DOHH2 (cell line): ENCODE results near the gene TMEM123.

Source experiments
- H3F3A ChIP-seq: fragments of 200-600 bp; sonication (generic), shearing (Covaris generic); 2 replicates; pipeline ENCODE4 v1.6.0; 2016; ENCODE audit warnings: antibody characterized with exemption, mild to moderate bottlenecking; ENCODE audit not compliant: control insufficient read depth, insufficient read depth
- H3K27ac ChIP-seq: fragments of 200-600 bp; sonication (generic); 2 replicates; pipeline ENCODE4 v1.5.1; 2014; ENCODE audit warnings: low read depth, mild to moderate bottlenecking, low read length, moderate library complexity
- H3K27me3 ChIP-seq: fragments of 200-600 bp; sonication (generic); 2 replicates; pipeline ENCODE4 v1.6.1; 2014; ENCODE audit warnings: mild to moderate bottlenecking, low read length, mixed read lengths; ENCODE audit not compliant: control insufficient read depth
- H3K36me3 ChIP-seq: fragments of 200-600 bp; sonication (generic); 2 replicates; pipeline ENCODE4 v1.6.1; 2014; ENCODE audit warnings: mild to moderate bottlenecking, low read length, moderate library complexity, mixed read lengths; ENCODE audit not compliant: control insufficient read depth
- H3K4me1 ChIP-seq: fragments of 200-600 bp; sonication (generic); 2 replicates; pipeline ENCODE4 v1.6.1; 2014; ENCODE audit warnings: mild to moderate bottlenecking, low read length, mixed read lengths; ENCODE audit not compliant: control insufficient read depth
- H3K4me2 ChIP-seq: fragments of 200-600 bp; sonication (generic); 2 replicates; pipeline ENCODE4 v1.6.0; 2014; ENCODE audit warnings: mild to moderate bottlenecking, low read length, moderate library complexity
- H3K4me3 ChIP-seq: fragments of 200-600 bp; sonication (generic); 2 replicates; pipeline ENCODE4 v1.5.1; 2014; ENCODE audit warnings: mild to moderate bottlenecking, low read length, mixed read lengths
- H3K79me2 ChIP-seq: fragments of 200-600 bp; sonication (generic); 2 replicates; pipeline ENCODE4 v1.6.1; 2014; ENCODE audit warnings: mild to moderate bottlenecking, low read length, mixed read lengths; ENCODE audit not compliant: control insufficient read depth
- H3K9me2 ChIP-seq: fragments of 200-600 bp; sonication (generic); replicated peaks from 2 replicates; pipeline ENCODE4 v1.6.1; 2014; ENCODE audit warnings: mild to moderate bottlenecking, low read length, mixed read lengths; ENCODE audit not compliant: control insufficient read depth
- H3K9me3 ChIP-seq: fragments of 200-600 bp; sonication (generic); 2 replicates; pipeline ENCODE4 v1.6.1; 2014; ENCODE audit warnings: antibody characterized with exemption, low read length, mixed read lengths; ENCODE audit not compliant: control insufficient read depth, insufficient read depth
- H4K20me1 ChIP-seq: fragments of 200-600 bp; sonication (generic); 2 replicates; pipeline ENCODE4 v1.6.0; 2014; ENCODE audit warnings: low read depth, mild to moderate bottlenecking, antibody characterized with exemption, low read length, moderate library complexity; ENCODE audit not compliant: control insufficient read depth, insufficient read depth
- EZH2phosphoT487 ChIP-seq: fragments of 200-600 bp; sonication (generic); IDR thresholded peaks from 2 replicates; pipeline ENCODE4 v1.6.1; 2017; ENCODE audit warnings: borderline replicate concordance, mild to moderate bottlenecking, antibody characterized with exemption, low read length, moderate library complexity, mixed read lengths
- TF ChIP-seq, protein P1 (sequence below): fragments of 200-600 bp; sonication (generic); IDR thresholded peaks from one replicate; pipeline ENCODE4 v1.5.1; 2014; ENCODE audit warnings: antibody characterized with exemption, mild to moderate bottlenecking, low read depth, low read length; ENCODE audit not compliant: poor library complexity, severe bottlenecking

The TMEM123 gene

DNA sequence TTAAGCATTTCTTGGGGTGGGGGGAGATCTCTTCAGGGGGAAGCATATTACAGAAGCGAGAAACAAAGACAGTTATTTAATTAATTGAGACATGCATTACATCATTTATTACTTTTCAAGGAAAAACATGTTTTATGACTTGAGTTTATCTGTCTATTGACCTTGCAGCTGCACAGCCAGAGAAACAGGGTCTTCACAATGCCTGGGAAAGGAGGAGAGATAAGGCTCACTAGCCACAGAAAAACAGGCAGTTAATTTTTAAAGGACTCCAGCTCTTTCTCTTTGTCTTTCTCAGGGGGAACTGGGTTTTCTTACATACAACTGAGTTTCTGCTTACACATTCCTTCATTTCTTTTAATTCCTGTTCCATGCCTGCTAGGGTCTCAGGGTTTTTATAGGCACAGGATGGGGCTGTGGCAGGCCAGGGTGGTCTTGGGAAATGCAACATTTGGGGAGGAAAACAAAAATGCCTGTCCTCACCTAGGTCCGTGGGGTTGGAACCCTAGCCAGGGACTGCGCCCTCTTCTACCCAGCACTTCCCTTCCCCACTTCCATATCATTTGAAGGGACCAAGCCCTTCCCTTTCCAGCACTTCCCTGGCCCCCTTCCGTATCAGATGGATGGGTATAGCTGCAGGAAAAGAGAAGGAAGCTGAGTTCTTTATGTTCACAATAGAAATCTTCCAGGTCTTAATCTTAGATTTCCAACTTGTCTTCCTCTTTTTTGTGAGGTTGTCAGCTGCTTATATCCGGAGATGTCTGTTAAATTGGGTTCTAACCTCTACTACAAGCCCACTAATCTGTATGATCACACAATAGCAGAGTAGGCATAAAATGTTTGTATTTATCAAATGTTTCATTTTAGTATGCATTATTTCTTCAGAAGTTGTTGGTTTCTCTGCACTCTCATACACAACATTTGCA lies 67.2 kb downstream of the TMEM123 start:
- no peaks in the 10 kb centered on the region for H3F3A ChIP-seq
- peaks cover 3% of the 10 kb centered on the region; the same call in 1 of the 2 replicates for H3K36me3 ChIP-seq
- no peaks in the 10 kb centered on the region for H3K4me1 ChIP-seq
- H3K9me3 ChIP-seq, result no peaks in the 10 kb centered on the region
- no peaks in the 10 kb centered on the region for H3K79me2 ChIP-seq
- H3K27ac ChIP-seq, result no peak overlapping the region
- no peaks in the 10 kb centered on the region for H3K9me2 ChIP-seq
- H3K4me2 ChIP-seq, result no peak overlapping the region
- H3K4me3 ChIP-seq, result no peak overlapping the region
- TF ChIP-seq, protein P1, sequence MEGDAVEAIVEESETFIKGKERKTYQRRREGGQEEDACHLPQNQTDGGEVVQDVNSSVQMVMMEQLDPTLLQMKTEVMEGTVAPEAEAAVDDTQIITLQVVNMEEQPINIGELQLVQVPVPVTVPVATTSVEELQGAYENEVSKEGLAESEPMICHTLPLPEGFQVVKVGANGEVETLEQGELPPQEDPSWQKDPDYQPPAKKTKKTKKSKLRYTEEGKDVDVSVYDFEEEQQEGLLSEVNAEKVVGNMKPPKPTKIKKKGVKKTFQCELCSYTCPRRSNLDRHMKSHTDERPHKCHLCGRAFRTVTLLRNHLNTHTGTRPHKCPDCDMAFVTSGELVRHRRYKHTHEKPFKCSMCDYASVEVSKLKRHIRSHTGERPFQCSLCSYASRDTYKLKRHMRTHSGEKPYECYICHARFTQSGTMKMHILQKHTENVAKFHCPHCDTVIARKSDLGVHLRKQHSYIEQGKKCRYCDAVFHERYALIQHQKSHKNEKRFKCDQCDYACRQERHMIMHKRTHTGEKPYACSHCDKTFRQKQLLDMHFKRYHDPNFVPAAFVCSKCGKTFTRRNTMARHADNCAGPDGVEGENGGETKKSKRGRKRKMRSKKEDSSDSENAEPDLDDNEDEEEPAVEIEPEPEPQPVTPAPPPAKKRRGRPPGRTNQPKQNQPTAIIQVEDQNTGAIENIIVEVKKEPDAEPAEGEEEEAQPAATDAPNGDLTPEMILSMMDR, result no peak
- no peak for TF ChIP-seq EZH2phosphoT487
- no peaks in the 10 kb centered on the region for H4K20me1 ChIP-seq
- no peaks in the 10 kb centered on the region for H3K27me3 ChIP-seq

DNA sequence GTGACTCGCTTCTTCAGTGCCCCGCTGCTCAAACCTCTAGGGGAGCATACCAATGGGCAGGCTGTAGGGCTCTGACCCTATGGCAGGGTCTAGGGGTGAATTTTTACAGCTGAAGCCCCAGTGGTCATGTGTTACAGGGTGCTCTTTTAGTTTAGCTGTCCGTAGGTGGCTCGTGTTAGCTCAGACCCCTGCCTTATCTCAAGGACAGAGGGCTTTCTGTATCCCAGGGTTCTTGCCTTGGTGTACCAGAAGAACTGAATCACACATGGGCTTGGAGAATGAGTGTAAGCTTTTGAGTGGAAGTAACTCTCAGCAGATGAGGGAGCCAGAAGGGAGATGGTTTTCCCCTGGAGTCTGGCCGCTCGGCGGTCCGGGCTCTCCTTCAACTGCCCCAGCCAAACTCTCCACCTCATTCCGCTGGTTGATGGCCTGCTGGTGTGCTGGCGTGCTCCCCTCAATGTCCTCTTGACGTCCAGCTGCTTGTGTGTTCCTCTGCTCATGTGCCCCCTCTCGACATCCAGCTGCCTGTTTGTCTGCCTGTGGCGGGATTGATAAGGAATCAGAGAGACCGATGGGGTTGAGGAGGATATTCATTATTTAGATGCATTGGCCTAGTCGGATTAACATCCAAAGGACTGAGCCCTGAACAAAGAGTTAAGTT lies 68.0 kb downstream of the TMEM123 start:
- Histone ChIP-seq H3K27ac (no peak overlapping the region), H3F3A (no peaks in the 10 kb centered on the region), H3K9me2 (no peaks in the 10 kb centered on the region), H4K20me1 (no peaks in the 10 kb centered on the region), H3K4me1 (no peaks in the 10 kb centered on the region), H3K79me2 (no peaks in the 10 kb centered on the region), H3K36me3 (peaks cover 11% of the 10 kb centered on the region; the same call in 1 of the 2 replicates), H3K27me3 (no peaks in the 10 kb centered on the region), H3K4me3 (no peak overlapping the region), H3K4me2 (no peak overlapping the region), H3K9me3 (no peaks in the 10 kb centered on the region)
- TF ChIP-seq EZH2phosphoT487, result no peak
- TF ChIP-seq, protein P1, result no peak

GRCh38 chr11:102383839-102384238 lies 68.7 kb downstream of the TMEM123 start:
- peaks cover 17% of the 10 kb centered on the region for H3K36me3 ChIP-seq
- no peaks in the 10 kb centered on the region for H3K79me2 ChIP-seq
- H3K4me3 ChIP-seq, result no peak overlapping the region
- H3K27ac ChIP-seq, result no peak overlapping the region
- H3K9me2 ChIP-seq, result no peaks in the 10 kb centered on the region
- no peaks in the 10 kb centered on the region for H4K20me1 ChIP-seq
- H3F3A ChIP-seq, result no peaks in the 10 kb centered on the region
- H3K4me1 ChIP-seq, result no peaks in the 10 kb centered on the region
- H3K4me2 ChIP-seq, result no peak overlapping the region
- no peaks in the 10 kb centered on the region for H3K9me3 ChIP-seq
- TF ChIP-seq EZH2phosphoT487, result no peak
- TF ChIP-seq, protein P1, result no peak
- no peaks in the 10 kb centered on the region for H3K27me3 ChIP-seq
